ENCODE measurements around the gene GMDS. TPM values are rescaled to one million over a fixed set of nuclear protein-coding genes. Genes with fewer than 3 reads are reported as not detected.

Gene GMDS
- polyA plus RNA-seq, 1 of the 3 experiments (the other 2 are of a cell fraction) = 12.3 TPM

DNA sequence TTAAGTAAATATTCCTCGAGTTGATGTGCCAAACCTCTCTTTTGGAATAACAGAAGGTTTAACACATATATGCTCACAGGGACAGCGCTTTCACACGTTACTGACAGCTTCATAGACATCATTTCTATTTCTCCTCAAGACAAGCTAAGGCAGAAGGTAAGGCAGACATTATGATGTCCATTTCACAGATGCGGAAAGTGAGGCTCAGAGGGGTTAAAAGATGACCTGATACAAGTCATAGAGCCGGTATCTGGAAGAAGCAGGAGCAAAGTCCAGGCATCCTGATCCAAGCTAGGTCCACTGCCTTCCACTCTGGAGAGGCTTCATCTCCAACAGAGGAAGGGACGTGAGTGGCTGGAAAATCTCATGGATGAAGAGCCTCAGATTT lies 548.9 kb downstream of the GMDS start:
- no peak overlapping the region for H3K4me2 ChIP-seq
- no peaks in the 10 kb centered on the region for H3K9me2 ChIP-seq
- H3K27ac ChIP-seq (ENCODE audit: low read depth in 2 of 2, low read length in 1 of 2) = no peak overlapping the region
- POLR2A ChIA-PET = no interaction called here
- no peaks in the 10 kb centered on the region for H3F3A ChIP-seq (replicated peaks; ENCODE audit: insufficient read depth)
- H3K79me2 ChIP-seq (ENCODE audit: insufficient read depth) = no peaks in the 10 kb centered on the region
- no peak for DNase-seq
- CTCF ChIA-PET = interaction anchor here (0.6 to 2.6 kb wide), 3 partner anchors 9 to 25 kb away, joined by 3 to 9 read pairs (median 4); no protein-coding TSS in a partner anchor
- H3K27me3 ChIP-seq (ENCODE audit: insufficient read depth) = no peaks in the 10 kb centered on the region
- no peak overlapping the region for H3K9ac ChIP-seq
- H2AFZ ChIP-seq (ENCODE audit: low read depth) = no peak overlapping the region
- no peak for TF ChIP-seq JUND (IDR thresholded peaks at IDR 0.05)
- no peak for TF ChIP-seq EZH2phosphoT487 (IDR thresholded peaks at IDR 0.05; ENCODE audit: borderline replicate concordance, low read depth)
- no peak for TF ChIP-seq GATA2 (CRISPR knock-in tag; IDR thresholded peaks at IDR 0.05)
- TF ChIP-seq SIN3A (IDR thresholded peaks at IDR 0.05; ENCODE audit: borderline replicate concordance, low read depth, low read length) = no peak
- TF ChIP-seq, protein P1, sequence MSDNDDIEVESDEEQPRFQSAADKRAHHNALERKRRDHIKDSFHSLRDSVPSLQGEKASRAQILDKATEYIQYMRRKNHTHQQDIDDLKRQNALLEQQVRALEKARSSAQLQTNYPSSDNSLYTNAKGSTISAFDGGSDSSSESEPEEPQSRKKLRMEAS (IDR thresholded peaks at IDR 0.05; ENCODE audit: low read depth) = no peak
- no peak for TF ChIP-seq EP300 (IDR thresholded peaks at IDR 0.05; ENCODE audit: borderline replicate concordance in 1 of 2, low read depth in 1 of 2, low read length in 1 of 2)
- TF ChIP-seq, protein P2, sequence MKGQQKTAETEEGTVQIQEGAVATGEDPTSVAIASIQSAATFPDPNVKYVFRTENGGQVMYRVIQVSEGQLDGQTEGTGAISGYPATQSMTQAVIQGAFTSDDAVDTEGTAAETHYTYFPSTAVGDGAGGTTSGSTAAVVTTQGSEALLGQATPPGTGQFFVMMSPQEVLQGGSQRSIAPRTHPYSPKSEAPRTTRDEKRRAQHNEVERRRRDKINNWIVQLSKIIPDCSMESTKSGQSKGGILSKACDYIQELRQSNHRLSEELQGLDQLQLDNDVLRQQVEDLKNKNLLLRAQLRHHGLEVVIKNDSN (IDR thresholded peaks at IDR 0.05; ENCODE audit: borderline replicate concordance, low read depth) = no peak
- TF ChIP-seq POLR2AphosphoS5 (IDR thresholded peaks at IDR 0.05; ENCODE audit: low read depth, low read length) = no peak
- no peak for TF ChIP-seq TCF12 (IDR thresholded peaks at IDR 0.05)
- no peak for TF ChIP-seq FOXJ3 (CRISPR knock-in tag; IDR thresholded peaks at IDR 0.05)
- TF ChIP-seq RAD21 (IDR thresholded peaks at IDR 0.05; ENCODE audit: low read length) = no peak
- no peak for TF ChIP-seq GABPA (IDR thresholded peaks at IDR 0.05; ENCODE audit: low read depth)
- no peaks in the 10 kb centered on the region for H4K20me1 ChIP-seq (ENCODE audit: insufficient read depth)
- no peak overlapping the region for H3K4me3 ChIP-seq (ENCODE audit: low read depth in 2 of 2, low read length in 1 of 2)
- 87% methylated on average over 6 of the region's 6 CpGs for WGBS (ENCODE audit: low lambda C conversion rate)
- H3K4me1 ChIP-seq (ENCODE audit: control insufficient read depth in 1 of 2, insufficient read depth in 2 of 2, low read depth in 1 of 2, low read length in 1 of 2) = peaks cover 0 to 8% of the 10 kb centered on the region in 2 experiments; a peak in 2 of 4 replicates
- 0 out of 2 replicates have a peak, but pooled peaks cover 8% of the 10 kb centered on the region for H3K9me3 ChIP-seq
- no peaks in the 10 kb centered on the region for H3K36me3 ChIP-seq (replicated peaks in 1 of 2; ENCODE audit: control insufficient read depth in 1 of 2, insufficient read depth in 2 of 2, low read length in 1 of 2)

DNA sequence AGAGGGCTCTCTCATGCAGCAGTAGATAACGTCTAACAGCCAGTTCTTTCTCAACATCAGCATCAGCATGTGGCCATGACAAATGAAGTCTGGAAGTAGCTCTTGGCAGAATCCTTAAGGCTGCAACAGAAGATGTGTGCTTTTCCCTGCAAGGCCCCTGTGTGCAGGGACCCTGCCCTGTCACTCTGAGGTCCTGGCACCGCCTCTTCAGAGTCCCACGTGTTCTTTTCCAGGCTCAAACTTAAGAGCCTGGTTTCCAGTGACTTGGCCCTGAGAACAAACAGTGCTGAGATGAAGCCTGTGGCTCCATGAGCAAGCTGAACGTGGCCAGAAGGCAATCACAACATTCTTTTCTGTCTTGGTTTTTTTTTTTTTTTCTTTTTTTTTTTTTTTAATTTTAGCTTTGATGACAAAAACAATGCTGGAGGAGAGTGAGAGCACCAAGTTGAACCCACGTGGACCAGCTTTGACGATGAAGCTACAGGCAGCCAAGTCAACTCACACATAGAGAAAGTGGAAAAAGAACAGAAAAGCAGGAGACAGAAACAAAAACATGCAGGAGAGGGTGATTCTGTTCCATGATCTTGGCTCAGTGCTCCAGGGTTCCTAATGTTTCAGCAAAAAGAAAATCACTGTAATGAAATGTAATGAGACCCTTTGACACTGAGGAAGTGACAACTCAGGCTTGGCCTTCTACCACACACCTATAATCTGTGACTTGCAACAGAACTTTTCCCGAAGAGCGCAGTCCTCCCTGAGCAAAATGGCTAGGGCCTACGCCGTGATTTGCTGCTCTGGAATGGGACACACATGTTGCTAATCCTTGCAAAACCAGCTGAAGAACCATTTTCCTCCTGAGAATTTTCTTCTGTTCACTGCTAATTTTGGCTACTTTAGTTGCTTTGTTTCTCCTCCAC lies 549.6 kb downstream of the GMDS start:
- no peak overlapping the region for H3K4me3 ChIP-seq (ENCODE audit: low read depth in 2 of 2, low read length in 1 of 2)
- POLR2A ChIA-PET = no interaction called here
- H3K36me3 ChIP-seq (replicated peaks in 1 of 2; ENCODE audit: control insufficient read depth in 1 of 2, insufficient read depth in 2 of 2, low read length in 1 of 2) = no peaks in the 10 kb centered on the region
- peaks cover 0 to 8% of the 10 kb centered on the region in 2 experiments; a peak in 2 of 4 replicates for H3K4me1 ChIP-seq (ENCODE audit: control insufficient read depth in 1 of 2, insufficient read depth in 2 of 2, low read depth in 1 of 2, low read length in 1 of 2)
- no peak overlapping the region for H3K27ac ChIP-seq (ENCODE audit: low read depth in 2 of 2, low read length in 1 of 2)
- H3K9me2 ChIP-seq = no peaks in the 10 kb centered on the region
- no peaks in the 10 kb centered on the region for H3K79me2 ChIP-seq (ENCODE audit: insufficient read depth)
- 0 out of 2 replicates have a peak, but pooled peaks cover 8% of the 10 kb centered on the region for H3K9me3 ChIP-seq
- H3K4me2 ChIP-seq = no peak overlapping the region
- no peak overlapping the region for H2AFZ ChIP-seq (ENCODE audit: low read depth)
- H3K27me3 ChIP-seq (ENCODE audit: insufficient read depth) = no peaks in the 10 kb centered on the region
- H3F3A ChIP-seq (replicated peaks; ENCODE audit: insufficient read depth) = no peaks in the 10 kb centered on the region
- no peak overlapping the region for H3K9ac ChIP-seq
- CTCF ChIA-PET = interaction anchor here (0.6 to 2.6 kb wide), 3 partner anchors 9 to 24 kb away, joined by 3 to 9 read pairs (median 4); no protein-coding TSS in a partner anchor
- no peak for DNase-seq
- H4K20me1 ChIP-seq (ENCODE audit: insufficient read depth) = no peaks in the 10 kb centered on the region
- WGBS (ENCODE audit: low lambda C conversion rate) = 83% methylated on average over 9 of the region's 10 CpGs
- no peak for TF ChIP-seq FOSL2 (IDR thresholded peaks at IDR 0.05; ENCODE audit: borderline replicate concordance, low read depth)
- TF ChIP-seq EP300 (IDR thresholded peaks at IDR 0.05; ENCODE audit: borderline replicate concordance in 1 of 2, low read depth in 1 of 2, low read length in 1 of 2) = no peak
- TF ChIP-seq, protein P3, sequence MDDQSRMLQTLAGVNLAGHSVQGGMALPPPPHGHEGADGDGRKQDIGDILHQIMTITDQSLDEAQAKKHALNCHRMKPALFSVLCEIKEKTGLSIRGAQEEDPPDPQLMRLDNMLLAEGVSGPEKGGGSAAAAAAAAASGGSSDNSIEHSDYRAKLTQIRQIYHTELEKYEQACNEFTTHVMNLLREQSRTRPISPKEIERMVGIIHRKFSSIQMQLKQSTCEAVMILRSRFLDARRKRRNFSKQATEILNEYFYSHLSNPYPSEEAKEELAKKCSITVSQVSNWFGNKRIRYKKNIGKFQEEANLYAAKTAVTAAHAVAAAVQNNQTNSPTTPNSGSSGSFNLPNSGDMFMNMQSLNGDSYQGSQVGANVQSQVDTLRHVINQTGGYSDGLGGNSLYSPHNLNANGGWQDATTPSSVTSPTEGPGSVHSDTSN (IDR thresholded peaks at IDR 0.05) = no peak
- TF ChIP-seq GATA2 (CRISPR knock-in tag; IDR thresholded peaks at IDR 0.05) = no peak
- TF ChIP-seq FOXM1 (IDR thresholded peaks at IDR 0.05; ENCODE audit: low read depth) = no peak
- TF ChIP-seq TAF1 (IDR thresholded peaks at IDR 0.05; ENCODE audit: borderline replicate concordance, low read depth, low read length) = no peak
- TF ChIP-seq, protein P2 (IDR thresholded peaks at IDR 0.05; ENCODE audit: borderline replicate concordance, low read depth) = no peak
- TF ChIP-seq TCF12 (IDR thresholded peaks at IDR 0.05) = no peak
- TF ChIP-seq RXRA (IDR thresholded peaks at IDR 0.05; ENCODE audit: borderline replicate concordance, low read depth) = no peak
- TF ChIP-seq USF2 (IDR thresholded peaks at IDR 0.05; ENCODE audit: borderline replicate concordance, low read depth, low read length) = no peak
- TF ChIP-seq RCOR1 (IDR thresholded peaks at IDR 0.05; ENCODE audit: low read length) = no peak
- TF ChIP-seq, protein P4, sequence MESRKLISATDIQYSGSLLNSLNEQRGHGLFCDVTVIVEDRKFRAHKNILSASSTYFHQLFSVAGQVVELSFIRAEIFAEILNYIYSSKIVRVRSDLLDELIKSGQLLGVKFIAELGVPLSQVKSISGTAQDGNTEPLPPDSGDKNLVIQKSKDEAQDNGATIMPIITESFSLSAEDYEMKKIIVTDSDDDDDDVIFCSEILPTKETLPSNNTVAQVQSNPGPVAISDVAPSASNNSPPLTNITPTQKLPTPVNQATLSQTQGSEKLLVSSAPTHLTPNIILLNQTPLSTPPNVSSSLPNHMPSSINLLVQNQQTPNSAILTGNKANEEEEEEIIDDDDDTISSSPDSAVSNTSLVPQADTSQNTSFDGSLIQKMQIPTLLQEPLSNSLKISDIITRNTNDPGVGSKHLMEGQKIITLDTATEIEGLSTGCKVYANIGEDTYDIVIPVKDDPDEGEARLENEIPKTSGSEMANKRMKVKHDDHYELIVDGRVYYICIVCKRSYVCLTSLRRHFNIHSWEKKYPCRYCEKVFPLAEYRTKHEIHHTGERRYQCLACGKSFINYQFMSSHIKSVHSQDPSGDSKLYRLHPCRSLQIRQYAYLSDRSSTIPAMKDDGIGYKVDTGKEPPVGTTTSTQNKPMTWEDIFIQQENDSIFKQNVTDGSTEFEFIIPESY (IDR thresholded peaks at IDR 0.05; ENCODE audit: borderline replicate concordance, low read depth) = no peak

Data from SK-N-SH (cell line).